Stimulated activated CD8-positive, alpha-beta memory T cell treated with anti-CD3 and anti-CD28 coated beads, Interleukin-7, amount 100 ng/mL, for 24 hours (primary cell): ENCODE data around the gene TRIM47.
"Not testable (repeated sequence)": the region's sequence is repeated elsewhere in the genome, so short reads cannot be mapped to it uniquely, and the experiment has no call there.

Experiments
- DNase-seq: peaks from one replicate; pipeline ENCODE4 v3.0.0-alpha.2; 2020; ENCODE audit warnings: low read depth

The TRIM47 gene

GRCh38 chr17:75891605-75892555, 13.5 kb upstream of the TRIM47 start:
- DNase-seq = no peak

GRCh38 chr17:75891022-75891604, 12.7 kb upstream of the TRIM47 start:
- DNase-seq = no peak

- no peak for DNase-seq
Measured at GRCh38 chr17:75889454-75889853, 11.1 kb upstream of the TRIM47 start.

GRCh38 chr17:75888484-75888883, 10.1 kb upstream of the TRIM47 start:
- DNase-seq = no peak

- DNase-seq = not testable (repeated sequence)
Measured at GRCh38 chr17:75885860-75886259, 7.5 kb upstream of the TRIM47 start.

- DNase-seq = no peak
Measured at GRCh38 chr17:75885431-75885830, 7.0 kb upstream of the TRIM47 start.

GRCh38 chr17:75881678-75882454, 3.5 kb upstream of the TRIM47 start:
- DNase-seq = no peak

- DNase-seq = no peak
Measured at GRCh38 chr17:75880266-75880665, 1.9 kb upstream of the TRIM47 start.

GRCh38 chr17:75877752-75878173, 618 bp downstream of the TRIM47 start:
- no peak for DNase-seq

GRCh38 chr17:75876938-75877751, 1.2 kb downstream of the TRIM47 start:
- no peak for DNase-seq

- DNase-seq = no peak
Measured at GRCh38 chr17:75876190-75876937, 2.0 kb downstream of the TRIM47 start.

- no peak for DNase-seq
Measured at GRCh38 chr17:75875940-75876189, 2.5 kb downstream of the TRIM47 start.

GRCh38 chr17:75875182-75875939, 3.0 kb downstream of the TRIM47 start:
- DNase-seq = no peak

- DNase-seq = no peak
Measured at GRCh38 chr17:75874323-75875181, 3.8 kb downstream of the TRIM47 start.

GRCh38 chr17:75873587-75874322, 4.6 kb downstream of the TRIM47 start:
- no peak for DNase-seq

- DNase-seq = no peak
Measured at GRCh38 chr17:75872434-75873351, 5.7 kb downstream of the TRIM47 start.

GRCh38 chr17:75870228-75870627, 8.2 kb downstream of the TRIM47 start:
- not testable (repeated sequence) for DNase-seq
